NCI-H510A (cell line): ENCODE data around the gene CCDC136.

ENCODE experiments used
- DNase-seq: peaks from one replicate; lab custom pipeline; 2025; lab: John Stamatoyannopoulos, UW

Gene CCDC136

GRCh38 chr7:128862571-128863432, 71.0 kb downstream of the CCDC136 start, which contains the start of gene ATP6V1F:
ATP6V1F (plus strand) TSS chr7:128862856; CDS start chr7:128862905, 49 bp downstream.
- peak; percentile 86 for DNase-seq

GRCh38 chr7:128863433-128863989, 71.7 kb downstream of the CCDC136 start:
- DNase-seq, result peak; percentile 31

- DNase-seq, result no peak
These were observed 73.5 kb downstream of the CCDC136 start for GRCh38 chr7:128865303-128865702.

GRCh38 chr7:128865996-128866877, 74.5 kb downstream of the CCDC136 start:
- no peak for DNase-seq

- no peak for DNase-seq
These were observed 75.5 kb downstream of the CCDC136 start for GRCh38 chr7:128867241-128867640.

GRCh38 chr7:128867842-128868623, 76.3 kb downstream of the CCDC136 start:
- DNase-seq, result peak; percentile 48

- DNase-seq, result no peak
These were observed 76.9 kb downstream of the CCDC136 start for GRCh38 chr7:128868624-128869137.

- peak; percentile 25 for DNase-seq
These were observed 77.6 kb downstream of the CCDC136 start for GRCh38 chr7:128869138-128869943.

GRCh38 chr7:128869944-128870285, 78.1 kb downstream of the CCDC136 start:
- no peak for DNase-seq

GRCh38 chr7:128871050-128871449, 79.3 kb downstream of the CCDC136 start:
- DNase-seq, result no peak
